Activated CD4-positive, alpha-beta T cell treated with anti-CD3 and anti-CD28 coated beads for 36 hours (primary cell): ENCODE results near the gene CALN1. TPM values are rescaled to one million over a fixed set of nuclear protein-coding genes. Genes with fewer than 3 reads are reported as not detected.
"Not testable (repeated sequence)": the region's sequence is repeated elsewhere in the genome, so short reads cannot be mapped to it uniquely, and the experiment has no call there.

ENCODE experiments used
- ATAC-seq: fragments of 200-7000 bp; cut with Tn5 transposase; one replicate; pipeline ENCODE4 v1.10.0; 2021; ENCODE audit warnings: mild to moderate bottlenecking, moderate library complexity
- CTCF ChIA-PET: fragments of 350-600 bp; sonication (Branson Sonifier 250); formaldehyde crosslinking; loops from one replicate; lab custom pipeline; 2021; ENCODE audit warnings: antibody characterized with exemption; lab: Charles Lee
- POLR2A ChIA-PET: fragments of 350-600 bp; sonication (Branson Sonifier 250); formaldehyde crosslinking; loops from one replicate; lab custom pipeline; 2021; ENCODE audit warnings: antibody characterized with exemption, inconsistent platforms; lab: Charles Lee
- DNase-seq: peaks from one replicate; pipeline ENCODE4 v3.0.0-alpha.2; 2020
- H3K27ac Mint-ChIP-seq: one replicate; pipeline ENCODE4 v1.8.0; 2021; ENCODE audit warnings: mixed read lengths
- H3K27me3 Mint-ChIP-seq: one replicate; pipeline ENCODE4 v1.8.0; 2021; ENCODE audit warnings: mixed read lengths
- H3K36me3 Mint-ChIP-seq: one replicate; pipeline ENCODE4 v1.8.0; 2021; ENCODE audit warnings: low read depth, mixed read lengths
- H3K4me1 Mint-ChIP-seq: one replicate; pipeline ENCODE4 v1.8.0; 2021; ENCODE audit warnings: mixed read lengths
- H3K4me3 Mint-ChIP-seq: one replicate; pipeline ENCODE4 v1.8.0; 2021; ENCODE audit warnings: mild to moderate bottlenecking, moderate library complexity, mixed read lengths
- H3K9me3 Mint-ChIP-seq: one replicate; pipeline ENCODE4 v1.8.0; 2021; ENCODE audit warnings: low read depth, mixed read lengths
- intact Hi-C, 2 experiments: fragments of 100-400 bp; cut with DNase I in 1 of 2; cut with micrococcal nuclease in 1 of 2; formaldehyde crosslinking; loops; one replicate each; pipeline versions ENCODE4 v1.14.2 to v1.15.1; 2022 to 2024; cut with DNase I, micrococcal nuclease
- total RNA-seq, 2 experiments: library from RNA; stranded (reverse); gene quantifications; one replicate each; pipeline ENCODE4 v1.2.3, GENCODE V29; 2021

CALN1 gene
- total RNA-seq, 2 experiments from 2014 or later, result 0.11 to 0.12 TPM

GRCh38 chr7:71937840-71938371, 474.2 kb downstream of the CALN1 start:
- no peak for DNase-seq
- intact Hi-C loops, result no loop called here
- H3K27me3 Mint-ChIP-seq, result no peaks in the 10 kb centered on the region
- H3K27ac Mint-ChIP-seq, result no peak overlapping the region
- CTCF ChIA-PET, result no interaction called here
- ATAC-seq, result no peak
- POLR2A ChIA-PET, result no interaction called here
- H3K36me3 Mint-ChIP-seq, result no peaks in the 10 kb centered on the region
- H3K4me1 Mint-ChIP-seq, result no peaks in the 10 kb centered on the region
- no peak overlapping the region for H3K4me3 Mint-ChIP-seq
- peaks cover 10% of the 10 kb centered on the region for H3K9me3 Mint-ChIP-seq

- intact Hi-C loops, result no loop called here
- POLR2A ChIA-PET, result no interaction called here
- no peak for DNase-seq
These were observed 476.5 kb downstream of the CALN1 start for GRCh38 chr7:71935674-71936073.

GRCh38 chr7:71933426-71933825, 478.7 kb downstream of the CALN1 start:
- DNase-seq (no peak), ATAC-seq (no peak)
- Mint-ChIP-seq H3K27me3 (no peaks in the 10 kb centered on the region), H3K4me3 (no peak overlapping the region), H3K36me3 (no peaks in the 10 kb centered on the region), H3K27ac (no peak overlapping the region), H3K4me1 (no peaks in the 10 kb centered on the region), H3K9me3 (peaks cover 11% of the 10 kb centered on the region)
- ChIA-PET POLR2A (no interaction called here), CTCF (interaction anchor here (0.6 kb wide), 1 partner anchor 446 kb away, joined by 3 read pairs; no protein-coding TSS in a partner anchor)
- intact Hi-C loops, result no loop called here

More at GRCh38 chr7:71935674-71936073, 476.5 kb downstream of the CALN1 start:
- CTCF ChIA-PET, result interaction anchor here (0.6 kb wide), 1 partner anchor 181 kb away, joined by 3 read pairs; no protein-coding TSS in a partner anchor
- ATAC-seq, result no peak
- Mint-ChIP-seq H3K9me3 (peaks cover 10% of the 10 kb centered on the region), H3K4me3 (no peak overlapping the region), H3K36me3 (no peaks in the 10 kb centered on the region), H3K4me1 (no peaks in the 10 kb centered on the region), H3K27me3 (no peaks in the 10 kb centered on the region), H3K27ac (no peak overlapping the region)

- Mint-ChIP-seq H3K27ac (no peak overlapping the region), H3K27me3 (no peaks in the 10 kb centered on the region), H3K4me1 (no peaks in the 10 kb centered on the region), H3K4me3 (no peak overlapping the region), H3K36me3 (no peaks in the 10 kb centered on the region), H3K9me3 (peaks cover 22% of the 10 kb centered on the region)
- ATAC-seq (no peak), DNase-seq (no peak)
- POLR2A ChIA-PET, result no interaction called here
- CTCF ChIA-PET, result no interaction called here
- intact Hi-C loops, result no loop called here
These were observed 486.5 kb downstream of the CALN1 start for GRCh38 chr7:71925663-71926062.

GRCh38 chr7:71914204-71914603, 497.9 kb downstream of the CALN1 start:
- H3K4me1 Mint-ChIP-seq, DNase-seq, H3K27me3 Mint-ChIP-seq, H3K27ac Mint-ChIP-seq, intact Hi-C loops, H3K36me3 Mint-ChIP-seq, H3K4me3 Mint-ChIP-seq, ATAC-seq, POLR2A ChIA-PET, CTCF ChIA-PET: not testable (repeated sequence)
- H3K9me3 Mint-ChIP-seq, result peaks cover 18% of the 10 kb centered on the region

GRCh38 chr7:71912476-71912875, 499.7 kb downstream of the CALN1 start:
- Mint-ChIP-seq H3K36me3 (no peaks in the 10 kb centered on the region), H3K4me1 (no peaks in the 10 kb centered on the region), H3K27me3 (no peaks in the 10 kb centered on the region), H3K4me3 (no peak overlapping the region), H3K27ac (no peak overlapping the region), H3K9me3 (peaks cover 17% of the 10 kb centered on the region)
- POLR2A ChIA-PET, result no interaction called here
- CTCF ChIA-PET, result no interaction called here
- DNase-seq (no peak), ATAC-seq (no peak)
- intact Hi-C loops, result no loop called here

GRCh38 chr7:71911051-71911450, 501.1 kb downstream of the CALN1 start:
- H3K36me3 Mint-ChIP-seq, result no peaks in the 10 kb centered on the region
- no peak overlapping the region for H3K27ac Mint-ChIP-seq
- no peak overlapping the region for H3K4me3 Mint-ChIP-seq
- CTCF ChIA-PET, result no interaction called here
- no peaks in the 10 kb centered on the region for H3K4me1 Mint-ChIP-seq
- peaks cover 12% of the 10 kb centered on the region for H3K9me3 Mint-ChIP-seq
- no peaks in the 10 kb centered on the region for H3K27me3 Mint-ChIP-seq
- POLR2A ChIA-PET, result no interaction called here
- DNase-seq (no peak), ATAC-seq (no peak)
- intact Hi-C loops, result no loop called here

GRCh38 chr7:71905821-71906220, 506.3 kb downstream of the CALN1 start:
- Mint-ChIP-seq H3K36me3 (no peaks in the 10 kb centered on the region), H3K4me1 (no peaks in the 10 kb centered on the region), H3K9me3 (peaks cover 18% of the 10 kb centered on the region), H3K27me3 (no peaks in the 10 kb centered on the region), H3K27ac (no peak overlapping the region), H3K4me3 (no peak overlapping the region)
- DNase-seq (no peak), ATAC-seq (no peak)
- intact Hi-C loops, result loop anchor here in 1 of 2 experiments (10.0 kb wide), 1 partner anchor 309 kb away; no protein-coding TSS in a partner anchor
- ChIA-PET POLR2A (no interaction called here), CTCF (no interaction called here)

GRCh38 chr7:71904484-71904883, 507.7 kb downstream of the CALN1 start:
- Mint-ChIP-seq H3K9me3 (peaks cover 12% of the 10 kb centered on the region), H3K4me1 (no peaks in the 10 kb centered on the region)

GRCh38 chr7:71900556-71900955, 511.6 kb downstream of the CALN1 start:
- H3K9me3 Mint-ChIP-seq, result peaks cover 14% of the 10 kb centered on the region
- no peaks in the 10 kb centered on the region for H3K4me1 Mint-ChIP-seq
- no peak overlapping the region for H3K27ac Mint-ChIP-seq
- no peak overlapping the region for H3K4me3 Mint-ChIP-seq
- ChIA-PET POLR2A (no interaction called here), CTCF (no interaction called here)
- no peaks in the 10 kb centered on the region for H3K36me3 Mint-ChIP-seq
- H3K27me3 Mint-ChIP-seq, result no peaks in the 10 kb centered on the region
- no peak for ATAC-seq
- intact Hi-C loops, result loop anchor here in 1 of 2 experiments (10.0 kb wide), 1 partner anchor 314 kb away; no protein-coding TSS in a partner anchor
- no peak for DNase-seq

More at GRCh38 chr7:71904484-71904883, 507.7 kb downstream of the CALN1 start:
- DNase-seq, result no peak
- H3K4me3 Mint-ChIP-seq, result no peak overlapping the region
- H3K27me3 Mint-ChIP-seq, result no peaks in the 10 kb centered on the region
- intact Hi-C loops, result loop anchor here in 1 of 2 experiments (10.0 kb wide), 1 partner anchor 310 kb away; no protein-coding TSS in a partner anchor
- ATAC-seq, result no peak
- POLR2A ChIA-PET, result no interaction called here
- no peak overlapping the region for H3K27ac Mint-ChIP-seq
- H3K36me3 Mint-ChIP-seq, result no peaks in the 10 kb centered on the region
- CTCF ChIA-PET, result no interaction called here

GRCh38 chr7:71896535-71896934, 515.6 kb downstream of the CALN1 start:
- Mint-ChIP-seq H3K27ac (no peak overlapping the region), H3K27me3 (no peaks in the 10 kb centered on the region), H3K4me3 (no peak overlapping the region), H3K9me3 (peaks cover 2% of the 10 kb centered on the region), H3K36me3 (no peaks in the 10 kb centered on the region), H3K4me1 (no peaks in the 10 kb centered on the region)
- DNase-seq (no peak), ATAC-seq (no peak)
- POLR2A ChIA-PET, result no interaction called here
- intact Hi-C loops, result no loop called here
- CTCF ChIA-PET, result interaction anchor here (0.9 to 1.0 kb wide), 2 partner anchors 144 to 150 kb away, joined by 3 to 4 read pairs; no protein-coding TSS in a partner anchor

GRCh38 chr7:71886046-71886445, 526.1 kb downstream of the CALN1 start:
- intact Hi-C loops, result no loop called here
- no peaks in the 10 kb centered on the region for H3K4me1 Mint-ChIP-seq
- H3K36me3 Mint-ChIP-seq, result no peaks in the 10 kb centered on the region
- DNase-seq, result no peak
- no peak overlapping the region for H3K4me3 Mint-ChIP-seq
- H3K9me3 Mint-ChIP-seq, result peaks cover 17% of the 10 kb centered on the region
- ATAC-seq, result no peak
- H3K27ac Mint-ChIP-seq, result no peak overlapping the region
- ChIA-PET CTCF (no interaction called here), POLR2A (no interaction called here)
- no peaks in the 10 kb centered on the region for H3K27me3 Mint-ChIP-seq
